Umbilical cord (tissue), 1 donor: ENCODE measurements around the gene APC. TPM values are rescaled to one million over a fixed set of nuclear protein-coding genes. Genes with fewer than 3 reads are reported as not detected.

Source experiments
- total RNA-seq: library from RNA; depleted of rRNA; stranded (reverse); fragments of >200 nt; gene quantifications from one replicate; pipeline ENCODE4 v1.2.3, GENCODE V29; 2014; ENCODE audit warnings: low replicate concordance; ENCODE audit not compliant: insufficient read depth

The APC gene
- total RNA-seq, 1 donor from 2014 or later: 41.9 TPM

Other genes with a start within 250 kb of the APC start
- gene SRP19, start 123.4 kb downstream of the APC start, total RNA-seq: 47.7 TPM
- gene REEP5, start 184.3 kb downstream of the APC start, total RNA-seq: 28.4 TPM
- gene DCP2, start 238.9 kb downstream of the APC start, total RNA-seq: 96.8 TPM